ENCODE data around the gene ADD1.

DNA sequence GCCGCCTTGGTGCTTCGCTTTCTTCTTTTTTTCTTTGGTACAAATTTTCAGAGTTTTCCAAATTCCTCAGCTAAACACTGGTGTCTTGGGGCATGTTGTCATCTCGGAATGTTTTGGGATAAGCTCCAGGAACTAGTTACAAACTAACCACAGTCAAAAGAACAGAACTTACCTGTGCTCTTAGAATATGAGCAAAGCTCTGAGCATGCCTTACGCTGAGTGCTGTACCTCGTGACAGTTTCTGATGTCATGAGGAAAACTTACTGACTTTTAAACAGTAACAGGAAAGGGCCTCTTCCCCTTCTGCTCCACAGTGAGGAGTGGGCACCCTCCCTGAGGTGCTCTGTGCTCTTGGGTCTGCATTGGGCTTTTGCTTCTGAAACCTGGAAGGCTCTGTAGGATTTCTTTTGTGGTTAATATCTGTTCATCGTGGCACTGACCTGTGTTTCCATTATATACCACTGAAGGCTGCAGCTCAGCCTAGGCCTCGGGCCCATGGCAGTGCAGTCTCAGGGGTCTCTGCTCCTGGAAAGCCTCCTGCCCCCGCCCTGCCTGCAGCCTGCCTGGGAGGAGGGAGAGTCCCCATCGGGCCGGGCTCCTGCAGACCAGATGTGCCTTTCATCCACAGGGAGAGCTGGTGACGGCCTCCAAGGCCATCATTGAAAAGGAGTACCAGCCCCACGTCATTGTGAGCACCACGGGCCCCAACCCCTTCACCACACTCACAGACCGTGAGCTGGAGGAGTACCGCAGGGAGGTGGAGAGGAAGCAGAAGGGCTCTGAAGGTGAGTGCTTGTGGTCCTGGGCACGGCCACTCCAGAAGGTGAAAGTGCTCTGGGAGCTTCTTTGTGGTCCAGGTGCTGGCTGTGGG lies 70.8 kb downstream of the ADD1 start:
- TF ChIP-seq, protein P1, sequence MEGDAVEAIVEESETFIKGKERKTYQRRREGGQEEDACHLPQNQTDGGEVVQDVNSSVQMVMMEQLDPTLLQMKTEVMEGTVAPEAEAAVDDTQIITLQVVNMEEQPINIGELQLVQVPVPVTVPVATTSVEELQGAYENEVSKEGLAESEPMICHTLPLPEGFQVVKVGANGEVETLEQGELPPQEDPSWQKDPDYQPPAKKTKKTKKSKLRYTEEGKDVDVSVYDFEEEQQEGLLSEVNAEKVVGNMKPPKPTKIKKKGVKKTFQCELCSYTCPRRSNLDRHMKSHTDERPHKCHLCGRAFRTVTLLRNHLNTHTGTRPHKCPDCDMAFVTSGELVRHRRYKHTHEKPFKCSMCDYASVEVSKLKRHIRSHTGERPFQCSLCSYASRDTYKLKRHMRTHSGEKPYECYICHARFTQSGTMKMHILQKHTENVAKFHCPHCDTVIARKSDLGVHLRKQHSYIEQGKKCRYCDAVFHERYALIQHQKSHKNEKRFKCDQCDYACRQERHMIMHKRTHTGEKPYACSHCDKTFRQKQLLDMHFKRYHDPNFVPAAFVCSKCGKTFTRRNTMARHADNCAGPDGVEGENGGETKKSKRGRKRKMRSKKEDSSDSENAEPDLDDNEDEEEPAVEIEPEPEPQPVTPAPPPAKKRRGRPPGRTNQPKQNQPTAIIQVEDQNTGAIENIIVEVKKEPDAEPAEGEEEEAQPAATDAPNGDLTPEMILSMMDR (IDR thresholded peaks at IDR 0.05) = no peak
- TF ChIP-seq EP300 (IDR thresholded peaks at IDR 0.05) (no peak), POLR2AphosphoS5 (IDR thresholded peaks at IDR 0.05) (no peak)
